GM19043 (cell line): ENCODE results near the gene SORCS1.

Experiments
- ATAC-seq: cut with Tn5 transposase; IDR thresholded peaks from one replicate; pipeline ENCODE4 v1.9.1; 2021; ENCODE audit warnings: low read depth; ENCODE audit not compliant: unreplicated experiment

The SORCS1 gene

DNA sequence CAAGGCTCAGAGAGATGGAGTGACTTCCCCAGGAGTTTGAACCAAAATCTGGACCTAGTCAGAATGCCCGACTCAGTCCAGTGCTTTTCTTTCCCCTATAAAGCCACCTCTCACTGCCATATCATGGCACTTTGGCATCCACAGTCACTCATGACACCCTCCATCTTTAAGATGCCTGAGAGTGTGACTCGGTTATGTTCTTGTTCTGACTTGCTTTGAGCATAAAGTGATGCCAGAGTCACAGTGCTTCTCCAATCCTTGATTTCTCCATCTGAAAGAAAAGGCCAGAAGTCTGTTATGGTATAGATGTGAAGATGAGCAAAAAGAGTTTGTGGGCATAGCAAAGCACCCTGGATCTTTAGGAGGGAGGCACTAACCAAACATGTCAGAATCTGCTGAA is 538.1 kb downstream of the SORCS1 start:
- ATAC-seq = no peak

DNA sequence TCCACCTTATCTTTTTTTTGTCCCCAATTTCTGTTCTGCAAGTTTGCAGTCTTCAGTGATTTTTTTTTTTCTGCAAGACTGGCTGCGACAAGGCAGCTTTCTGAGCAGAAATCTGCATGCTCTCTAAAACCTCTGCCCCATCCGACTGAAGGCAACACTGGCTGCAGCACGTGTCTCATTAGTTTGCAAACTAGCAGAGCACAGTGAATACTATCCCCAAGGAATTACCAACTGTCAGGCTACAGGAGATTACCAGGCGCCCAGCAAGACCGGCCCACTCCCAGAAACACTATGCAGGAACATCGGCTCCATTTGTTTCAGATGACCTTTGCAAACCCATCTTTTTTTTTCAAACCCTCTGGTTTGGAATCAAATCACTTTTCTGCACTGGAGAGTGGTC is 538.8 kb downstream of the SORCS1 start:
- ATAC-seq = no peak

DNA sequence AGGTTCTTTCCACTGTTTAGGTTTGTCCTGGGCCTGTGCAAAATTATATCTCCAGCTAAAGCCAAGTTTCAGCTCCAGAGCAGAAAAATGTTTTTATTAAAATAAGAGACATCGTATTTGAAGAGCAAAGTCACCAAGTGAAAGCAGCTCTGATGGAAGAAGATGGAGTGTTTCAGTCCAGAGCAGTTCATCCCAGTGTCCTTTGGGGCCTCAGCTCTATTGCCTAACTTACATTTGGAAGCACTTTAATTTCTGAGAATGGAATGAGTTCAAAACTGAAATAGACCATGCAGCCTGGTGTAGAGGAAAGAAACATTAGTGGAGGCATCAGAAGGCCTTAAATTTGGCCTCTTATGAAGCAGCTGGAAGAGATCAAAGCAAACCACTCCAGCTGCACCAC is 545.2 kb downstream of the SORCS1 start:
- no peak for ATAC-seq

DNA sequence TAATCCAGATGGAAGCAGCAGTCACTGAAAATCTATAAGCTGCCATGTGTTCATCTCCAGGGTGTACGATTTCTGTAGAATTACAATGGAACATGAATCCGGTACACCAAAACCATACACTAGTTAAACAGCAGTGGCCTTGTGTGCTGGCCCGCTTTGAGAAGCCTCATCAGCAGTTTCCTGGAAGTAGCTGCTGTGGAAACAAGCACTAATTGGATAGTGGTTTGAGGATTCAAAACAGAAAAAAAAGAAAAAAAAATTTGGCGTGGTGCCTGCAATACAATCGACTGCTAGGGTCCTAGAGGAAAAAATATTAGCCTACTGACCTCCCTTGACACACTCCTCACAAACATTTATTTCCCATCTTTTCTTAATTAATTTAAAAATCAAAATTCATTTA is 545.9 kb downstream of the SORCS1 start:
- ATAC-seq = no peak

DNA sequence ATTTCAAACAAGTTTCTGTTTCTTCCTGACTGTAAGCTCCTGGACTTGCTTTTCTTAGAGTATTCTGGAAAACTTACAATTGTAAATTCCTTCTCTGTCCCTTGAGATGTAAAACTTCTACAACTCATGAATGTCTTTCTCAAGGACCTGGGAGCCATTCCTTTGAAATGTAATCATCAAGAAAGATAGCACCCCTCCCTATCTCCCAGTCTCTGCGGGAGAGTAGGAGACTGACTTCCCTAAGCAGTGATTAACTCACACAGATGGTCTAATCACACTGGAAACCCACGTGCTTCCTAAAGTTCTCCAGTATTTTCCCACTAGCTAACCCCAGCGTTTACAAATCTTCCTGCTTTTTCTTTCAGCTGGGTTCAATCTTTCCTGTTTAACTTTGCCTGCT is 549.4 kb downstream of the SORCS1 start:
- no peak for ATAC-seq

DNA sequence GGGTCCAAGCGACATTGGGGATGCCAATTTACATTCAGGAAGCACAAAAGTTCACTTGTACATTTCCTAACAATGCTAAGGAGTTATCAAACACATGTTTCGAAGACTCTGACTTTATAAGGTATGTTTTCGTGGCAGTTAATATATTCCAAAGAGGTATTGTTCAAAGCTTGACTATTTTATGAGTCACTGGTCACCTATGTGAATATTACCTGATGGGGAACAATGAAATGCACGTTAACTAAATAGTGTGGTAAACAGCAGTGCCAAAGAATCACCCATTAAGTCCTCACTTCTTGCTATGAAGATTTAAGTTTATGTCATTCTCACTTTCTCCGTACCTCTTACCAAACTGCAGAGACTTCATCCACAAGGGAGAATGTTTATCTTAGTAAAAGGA is 550.2 kb downstream of the SORCS1 start:
- ATAC-seq = no peak

DNA sequence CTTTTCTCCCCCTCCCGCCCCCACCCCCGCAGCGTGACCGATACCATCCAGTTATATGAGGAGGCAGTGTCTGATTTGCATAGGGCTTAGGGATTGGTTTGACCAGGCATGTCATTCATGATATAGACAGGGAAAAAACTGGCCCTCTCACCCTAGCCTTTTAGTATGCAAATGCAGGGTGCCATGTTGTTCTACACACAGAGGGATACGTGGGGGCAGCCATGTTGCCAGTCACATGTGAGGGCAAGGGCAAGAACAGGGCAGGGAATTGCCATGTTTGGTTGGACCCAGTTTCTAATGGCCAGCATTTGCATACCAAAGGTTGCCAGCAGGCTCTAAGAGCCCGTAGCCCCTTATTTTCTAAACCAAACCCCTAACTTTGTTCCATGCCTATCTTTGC is 552.1 kb downstream of the SORCS1 start:
- ATAC-seq = no peak

DNA sequence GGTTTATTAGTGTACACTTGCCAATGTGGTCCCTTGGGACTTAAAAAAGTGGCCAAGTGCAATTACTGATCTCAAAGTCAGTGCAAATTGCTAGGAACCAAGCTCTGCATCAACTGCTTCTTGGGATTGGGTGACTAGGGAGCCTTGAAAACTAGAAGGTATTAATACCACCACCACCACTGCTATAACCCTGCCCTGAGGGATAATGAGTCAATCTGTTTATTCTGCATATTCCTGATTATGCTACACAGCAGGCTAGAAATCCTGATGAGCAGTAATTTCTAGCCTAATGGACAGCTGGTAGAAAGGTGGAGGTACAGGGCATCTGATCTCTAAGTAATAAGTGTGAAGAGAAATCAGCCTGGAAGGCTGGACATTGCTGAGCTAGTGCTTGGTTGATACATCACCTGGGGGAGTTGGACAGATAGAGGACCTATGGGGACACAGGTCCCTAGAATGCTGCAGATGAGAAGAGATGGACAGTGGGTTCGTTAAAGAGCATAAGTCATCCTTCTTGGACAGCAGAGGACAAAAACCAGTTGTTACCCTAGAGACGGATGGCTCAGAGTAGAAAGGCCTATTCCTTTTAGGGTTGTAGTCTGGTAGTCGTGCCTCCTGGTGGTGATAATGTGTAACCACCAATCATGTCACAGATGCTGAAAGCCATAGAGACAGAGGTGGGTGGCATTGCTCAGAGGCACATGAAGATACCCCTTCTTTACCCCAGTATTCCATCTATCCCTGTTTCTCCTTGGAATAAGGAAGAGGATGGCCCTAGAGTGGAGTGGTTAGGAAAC is 554.8 kb downstream of the SORCS1 start:
- no peak for ATAC-seq

DNA sequence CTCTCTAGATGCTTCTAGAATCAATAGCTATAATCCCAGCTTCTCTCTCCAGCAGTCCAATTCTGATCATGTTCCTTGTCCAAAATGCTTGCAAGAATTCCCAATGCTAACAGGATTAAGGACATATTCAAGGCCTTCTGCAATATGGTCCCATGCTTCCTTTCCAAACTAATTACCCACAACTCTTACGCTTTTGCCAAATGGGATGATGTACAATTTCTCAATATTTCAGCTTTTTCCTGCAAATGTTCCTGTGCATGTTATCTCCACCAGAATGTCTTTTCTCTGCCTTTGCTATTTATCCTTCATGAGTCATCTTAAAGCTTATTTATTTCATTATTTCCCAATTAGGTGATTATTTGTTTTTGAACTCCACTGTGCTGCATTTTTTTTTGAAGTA is 556.4 kb downstream of the SORCS1 start:
- no peak for ATAC-seq

DNA sequence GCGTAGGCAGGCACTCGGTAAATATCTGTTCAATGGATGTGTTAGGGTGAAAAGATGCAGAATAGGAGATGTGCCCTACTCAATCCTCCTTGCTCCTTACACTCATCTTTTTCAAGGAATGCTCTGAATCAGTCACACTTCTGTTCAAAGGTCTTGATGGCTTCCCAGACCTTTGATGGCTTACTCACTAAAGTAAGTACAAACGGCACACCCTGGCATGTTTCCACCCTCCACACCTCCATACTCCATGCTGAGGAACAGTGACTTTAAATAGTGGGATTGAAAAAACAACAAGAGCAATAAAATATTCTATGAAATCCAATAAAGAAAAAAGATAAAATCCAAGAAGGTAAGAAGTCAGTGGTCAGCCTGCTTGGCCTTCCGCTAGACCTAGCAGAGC is 569.2 kb downstream of the SORCS1 start:
- ATAC-seq = no peak

DNA sequence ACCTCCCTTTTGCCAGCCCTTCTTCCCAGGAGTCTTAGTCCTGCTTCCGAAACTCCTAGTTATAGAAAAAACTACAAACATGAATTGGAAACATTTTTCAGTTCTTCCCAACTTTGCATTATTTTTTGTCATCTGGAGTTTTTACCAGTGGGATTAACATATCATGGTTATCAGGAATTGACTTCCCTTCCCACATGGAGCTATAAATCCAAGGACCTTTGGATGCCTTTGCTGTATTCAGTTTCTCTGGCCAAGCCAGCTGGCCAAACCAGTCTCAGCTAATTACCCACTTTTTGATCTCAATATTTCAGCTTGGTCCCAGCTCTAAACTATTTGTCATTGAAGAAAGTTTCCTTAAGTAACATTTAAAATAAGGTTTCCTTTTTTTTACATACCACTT is 570.6 kb downstream of the SORCS1 start:
- ATAC-seq = no peak

DNA sequence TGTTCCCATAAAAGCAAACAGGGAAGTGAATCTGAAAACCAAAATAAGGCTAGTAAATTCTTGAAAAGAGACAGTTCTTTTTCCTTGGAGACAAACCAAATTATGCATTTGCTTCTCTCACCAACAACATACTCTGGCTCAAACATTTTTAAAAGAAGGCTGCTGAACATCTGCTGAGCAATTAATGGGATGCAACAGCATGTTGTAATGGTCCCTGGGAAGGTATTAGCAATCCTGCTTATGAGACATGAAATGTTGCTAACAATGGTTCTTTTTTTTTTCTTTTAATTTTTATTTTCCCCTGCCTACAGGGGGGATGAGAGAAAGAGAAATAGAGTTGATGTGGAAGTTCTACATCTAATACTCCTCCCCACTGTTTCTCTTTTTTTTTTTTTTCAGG is 572.1 kb downstream of the SORCS1 start:
- ATAC-seq = no peak

DNA sequence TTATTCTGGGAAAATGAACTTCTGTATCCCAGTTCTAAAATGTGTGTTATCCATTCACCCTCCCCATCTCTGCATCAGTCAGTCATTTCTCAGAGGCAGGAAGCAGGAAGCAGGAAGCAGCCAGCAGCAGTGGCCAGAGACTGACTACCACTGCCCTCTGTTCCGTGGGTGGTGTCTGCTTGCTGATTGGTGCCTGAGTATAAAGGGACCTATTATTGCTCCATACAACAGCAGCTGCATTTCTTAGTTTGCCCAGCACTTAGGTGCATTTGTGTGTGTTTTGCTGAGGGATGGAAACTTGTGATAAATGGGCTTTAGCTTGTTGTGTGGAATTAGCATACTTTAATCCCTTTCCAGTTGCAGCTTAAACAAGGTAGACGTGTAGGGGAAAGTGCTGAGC is 582.2 kb downstream of the SORCS1 start:
- ATAC-seq = no peak

DNA sequence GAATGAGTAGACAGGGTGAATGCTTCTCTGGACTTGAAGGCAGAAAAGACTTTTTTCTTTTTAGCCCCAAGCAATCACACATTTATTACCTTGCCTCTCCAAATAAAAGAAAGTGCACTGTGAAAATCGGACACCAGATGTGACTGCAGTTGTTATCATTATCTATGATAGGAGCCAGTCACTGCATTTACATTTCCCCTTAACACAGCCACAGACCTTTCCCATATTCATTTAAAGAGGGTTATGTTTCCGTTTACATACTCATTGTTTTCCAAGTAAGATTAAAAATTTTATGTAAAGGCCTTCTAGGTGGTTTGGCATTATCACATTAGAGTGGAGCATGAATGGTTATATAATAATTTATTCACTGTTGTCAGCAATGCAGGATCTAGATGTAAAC is 586.8 kb downstream of the SORCS1 start:
- ATAC-seq = no peak

DNA sequence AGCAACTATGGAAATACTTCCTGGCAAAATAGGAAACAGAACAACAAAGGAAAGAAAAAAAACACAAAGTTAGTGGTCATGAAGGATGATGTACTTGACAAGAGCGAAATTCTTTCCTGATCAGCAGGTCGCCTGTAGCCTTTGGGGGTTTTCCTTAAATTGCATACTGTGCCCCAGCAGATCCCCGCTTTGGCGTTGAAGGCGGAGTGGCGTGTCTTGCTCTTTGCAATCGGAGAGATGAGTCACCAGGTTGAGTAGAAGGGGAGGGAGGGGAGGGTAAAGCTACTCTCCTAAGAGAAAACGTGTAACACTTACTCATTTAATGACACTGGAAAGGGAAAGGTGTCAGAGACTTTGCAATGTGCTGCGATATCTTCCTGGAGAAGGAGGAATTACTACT is 587.2 kb downstream of the SORCS1 start:
- ATAC-seq = no peak

DNA sequence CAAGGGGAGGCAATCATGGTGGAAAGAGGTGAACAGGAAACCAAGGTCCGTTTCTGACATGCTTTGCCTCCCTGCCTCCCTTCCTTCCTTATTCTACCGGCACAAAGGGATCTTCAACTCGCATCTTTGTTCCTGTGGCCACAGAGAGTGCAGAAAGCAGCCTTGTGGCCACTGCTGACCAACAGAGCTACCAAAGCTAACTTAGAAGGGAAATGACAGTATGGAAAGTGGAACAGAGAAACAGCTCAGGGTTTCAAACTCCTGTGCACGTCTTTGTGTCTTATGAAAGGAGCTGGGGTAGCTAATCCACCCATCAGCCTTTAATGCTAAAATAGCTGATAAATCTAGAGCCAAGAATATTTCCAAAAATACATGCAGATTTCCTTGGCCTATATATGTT is 588.0 kb downstream of the SORCS1 start:
- no peak for ATAC-seq

DNA sequence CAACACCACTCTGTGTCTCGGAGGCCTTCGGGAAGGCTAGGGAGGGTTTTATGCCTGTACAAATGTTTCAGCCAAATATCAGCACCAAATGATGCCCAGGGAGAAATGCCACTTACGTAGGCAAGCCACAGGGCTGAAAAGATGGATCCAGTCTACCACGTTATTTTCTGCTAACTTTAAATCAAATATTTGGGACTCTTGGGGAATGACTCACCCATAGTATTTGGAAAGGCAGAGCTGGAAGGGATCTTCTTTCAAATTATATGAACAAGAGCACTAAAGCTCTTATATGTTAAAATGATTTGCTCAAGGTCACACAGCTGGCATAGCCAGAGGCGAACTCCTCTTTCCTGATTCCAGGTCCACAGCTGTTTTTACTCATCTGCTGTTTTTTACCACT is 591.4 kb downstream of the SORCS1 start:
- ATAC-seq = no peak

DNA sequence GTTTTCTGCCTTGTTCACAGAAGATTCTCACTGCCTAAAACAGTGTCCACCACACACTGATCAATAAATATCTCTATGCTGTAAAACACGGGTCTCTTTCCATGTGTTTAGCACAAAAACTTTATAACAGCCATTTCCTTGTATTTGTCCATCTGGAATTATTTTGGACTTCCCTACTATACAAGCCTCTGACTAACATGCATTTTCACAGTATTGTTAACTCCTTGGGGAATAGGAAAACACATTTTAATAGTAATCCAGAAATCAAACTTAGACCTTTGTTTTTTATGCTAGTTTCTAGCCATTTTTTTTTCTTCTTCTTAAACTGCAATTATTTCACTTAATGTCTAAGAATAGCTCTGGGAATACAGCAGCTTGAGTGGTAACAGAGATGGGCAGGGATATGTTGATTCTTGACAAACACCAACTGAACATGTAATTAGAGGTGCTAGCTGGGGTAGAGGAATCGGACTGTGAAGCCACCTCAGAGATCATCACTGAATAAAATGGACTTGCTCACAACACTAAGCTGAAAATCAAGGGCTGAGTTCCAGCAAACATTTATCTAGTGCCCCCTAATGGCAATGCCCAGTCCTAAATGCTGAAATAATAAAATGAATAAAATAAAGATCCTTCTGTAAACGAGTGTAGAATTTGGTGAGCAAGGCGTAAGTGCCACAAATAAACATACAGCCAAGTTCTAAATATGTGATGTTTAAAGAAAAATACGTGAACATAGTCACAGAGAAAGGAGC is 593.1 kb downstream of the SORCS1 start:
- no peak for ATAC-seq

DNA sequence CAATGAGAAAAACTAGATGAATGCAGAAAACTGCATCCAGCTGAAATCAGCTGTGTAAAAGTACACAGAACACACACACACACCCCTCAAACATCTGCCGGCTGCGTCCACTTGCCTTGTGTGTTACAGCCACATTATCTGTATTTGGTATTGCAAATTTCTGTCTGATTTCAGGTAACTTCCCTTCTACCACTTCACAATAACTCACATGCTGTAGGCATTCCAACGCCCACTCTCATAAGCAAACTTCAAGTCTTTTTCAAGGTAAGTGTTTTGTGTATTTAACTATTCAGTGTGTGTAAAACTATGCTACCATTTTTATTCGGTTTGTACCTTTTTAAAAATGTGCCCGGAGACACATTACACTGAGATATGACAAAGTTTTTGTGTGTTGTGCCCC is 594.2 kb downstream of the SORCS1 start:
- ATAC-seq = no peak

DNA sequence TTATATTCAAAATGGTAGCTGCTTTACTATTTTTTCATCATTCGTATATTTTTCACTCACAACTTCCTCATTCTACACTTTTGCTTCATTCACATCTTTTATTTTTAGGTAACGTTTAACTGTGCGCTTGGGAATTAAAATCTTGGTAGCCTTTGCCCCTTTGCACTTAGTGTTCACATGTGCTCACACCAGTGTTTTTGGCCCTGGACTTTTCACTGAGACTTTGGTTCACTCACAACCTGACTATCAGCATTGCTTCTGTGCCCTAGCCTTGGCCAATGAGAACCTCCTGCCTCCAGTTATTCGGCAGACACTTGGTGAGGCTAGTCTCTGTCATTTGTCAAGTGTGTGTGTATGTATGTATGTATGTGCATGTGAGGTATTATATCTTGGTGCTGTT is 596.9 kb downstream of the SORCS1 start:
- ATAC-seq = no peak

DNA sequence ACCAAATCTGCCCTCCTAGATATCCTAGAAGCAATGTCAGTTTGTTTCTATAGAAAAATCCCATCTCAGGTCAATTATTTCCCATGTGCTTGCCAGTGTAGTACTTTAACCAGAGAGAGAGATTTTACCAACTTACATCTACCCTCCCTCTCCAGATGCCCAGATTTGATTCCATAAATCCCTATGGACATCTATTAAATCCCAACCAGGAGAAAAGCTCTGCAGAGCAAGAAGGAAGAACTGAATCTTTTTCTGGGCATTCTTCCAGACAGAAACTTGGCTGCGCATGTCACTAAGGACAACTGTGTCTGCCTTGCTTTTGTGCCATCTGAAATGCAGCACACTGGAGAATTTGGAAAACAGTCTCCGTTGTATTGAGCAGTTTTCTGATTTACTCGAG is 597.6 kb downstream of the SORCS1 start:
- ATAC-seq = no peak

DNA sequence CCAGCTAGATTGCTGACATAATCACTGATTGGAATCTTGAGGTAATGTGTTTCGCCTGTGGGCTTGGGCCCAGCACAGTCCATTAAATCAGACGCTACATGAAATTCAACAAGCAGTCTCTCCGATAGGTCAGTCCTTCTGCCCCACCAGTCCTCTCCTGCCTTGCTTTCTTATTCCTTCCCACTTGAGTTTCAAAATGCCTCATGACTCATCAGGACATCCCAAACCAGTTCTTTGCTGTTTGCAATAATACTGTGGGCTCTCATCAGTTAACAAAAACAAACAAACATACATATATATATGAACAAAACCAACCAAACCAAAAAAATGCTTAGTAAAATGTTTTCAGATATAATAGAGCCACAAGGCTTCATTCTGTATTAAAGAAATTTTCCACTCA is 599.0 kb downstream of the SORCS1 start:
- ATAC-seq = no peak
